Stimulated activated CD4-positive, alpha-beta T cell treated with anti-CD3 and anti-CD28 coated beads, Interleukin-2, amount 100 ng/mL, for 24 hours (primary cell): ENCODE data around the gene MAPK10.
"Not testable (repeated sequence)": the region's sequence is repeated elsewhere in the genome, so short reads cannot be mapped to it uniquely, and the experiment has no call there.

Source experiments
- DNase-seq, 2 donors: peaks; one replicate each; pipeline ENCODE4 v3.0.0-alpha.2; 2020

MAPK10 gene

GRCh38 chr4:86031927-86032326 is 327.9 kb downstream of the MAPK10 start:
- no peak for DNase-seq

DNA sequence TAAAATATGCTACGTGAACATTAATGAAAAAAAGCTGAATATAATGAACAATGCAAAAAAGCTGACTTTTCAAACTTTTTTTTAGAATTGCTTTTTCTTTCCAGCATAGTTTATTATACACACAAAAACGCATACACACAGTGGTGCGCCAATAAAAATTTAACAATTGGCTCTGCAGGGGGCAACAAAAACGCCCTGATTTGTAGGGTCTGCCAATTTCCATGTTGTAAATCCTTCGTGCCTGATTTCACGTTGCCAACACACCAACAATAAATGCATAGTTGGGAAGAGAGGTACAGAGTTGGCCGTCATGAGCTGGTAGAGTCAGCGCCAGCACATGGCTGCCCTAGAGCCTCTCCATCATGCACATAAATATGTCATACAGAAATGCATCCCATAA is 333.1 kb downstream of the MAPK10 start:
- no peak for DNase-seq

GRCh38 chr4:86021671-86022070 is 338.2 kb downstream of the MAPK10 start:
- DNase-seq: not testable (repeated sequence)

- DNase-seq: no peak
Observed at GRCh38 chr4:86019906-86020305, 339.9 kb downstream of the MAPK10 start.

- DNase-seq: no peak
Observed at GRCh38 chr4:86019362-86019761, 340.5 kb downstream of the MAPK10 start.

- DNase-seq: no peak
Observed at GRCh38 chr4:86015412-86016350, 344.2 kb downstream of the MAPK10 start.

DNA sequence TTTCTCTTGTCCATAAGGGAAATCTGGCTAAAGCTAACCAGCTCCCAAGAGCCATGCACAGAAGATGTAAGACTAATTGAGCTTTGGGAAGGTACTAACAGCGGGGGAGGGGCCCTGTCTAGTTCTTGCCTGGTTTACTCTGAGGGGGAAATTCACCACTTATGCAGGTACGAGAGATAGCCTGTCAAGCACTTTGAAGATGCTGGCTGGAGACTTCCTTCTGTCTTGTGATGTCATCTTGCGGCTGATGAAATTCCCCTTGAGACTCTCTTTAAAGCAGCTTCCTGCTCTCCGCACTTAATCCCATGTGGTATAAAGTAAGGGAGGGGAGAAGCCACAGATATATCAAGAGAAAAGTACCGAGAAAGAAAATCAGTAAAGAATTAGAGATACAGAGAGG is 345.3 kb downstream of the MAPK10 start:
- DNase-seq: no peak

DNA sequence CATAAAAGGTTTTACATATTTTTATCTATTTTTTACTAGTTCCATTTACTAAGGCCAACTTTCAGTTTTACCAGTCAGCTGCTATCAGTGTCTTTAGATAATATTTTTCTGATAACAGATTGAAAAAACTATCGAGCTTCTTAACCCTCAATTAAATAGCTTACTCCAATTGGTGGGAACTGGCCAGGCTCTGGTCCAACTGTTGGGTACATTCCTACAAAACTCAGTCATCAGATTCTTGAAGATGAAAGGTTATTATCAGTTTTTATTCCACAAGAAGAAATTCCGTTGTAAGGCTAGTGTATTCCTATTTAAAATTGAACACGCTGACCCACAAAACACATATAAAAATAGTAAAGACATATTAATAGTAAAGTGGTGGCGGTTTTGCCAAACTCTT is 346.2 kb downstream of the MAPK10 start:
- DNase-seq: no peak

DNA sequence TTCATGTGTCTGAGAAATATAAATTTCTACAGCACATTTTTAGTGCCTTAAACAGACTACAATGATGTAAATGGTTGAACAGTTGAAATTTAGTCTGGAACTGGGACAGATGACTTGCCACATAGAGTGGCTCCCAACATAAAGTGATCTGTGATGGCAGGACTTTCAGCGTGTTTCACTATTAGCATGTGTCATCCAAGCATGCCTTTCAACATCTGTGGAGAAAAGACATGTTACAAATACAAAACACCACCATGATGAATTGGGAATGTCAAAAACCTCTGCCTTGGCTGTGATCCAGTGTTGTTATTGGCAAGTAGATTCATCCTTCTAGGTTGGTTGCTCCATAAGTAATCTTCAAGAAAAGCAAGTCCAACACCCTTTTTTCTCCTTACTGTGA is 348.7 kb downstream of the MAPK10 start:
- no peak for DNase-seq

DNA sequence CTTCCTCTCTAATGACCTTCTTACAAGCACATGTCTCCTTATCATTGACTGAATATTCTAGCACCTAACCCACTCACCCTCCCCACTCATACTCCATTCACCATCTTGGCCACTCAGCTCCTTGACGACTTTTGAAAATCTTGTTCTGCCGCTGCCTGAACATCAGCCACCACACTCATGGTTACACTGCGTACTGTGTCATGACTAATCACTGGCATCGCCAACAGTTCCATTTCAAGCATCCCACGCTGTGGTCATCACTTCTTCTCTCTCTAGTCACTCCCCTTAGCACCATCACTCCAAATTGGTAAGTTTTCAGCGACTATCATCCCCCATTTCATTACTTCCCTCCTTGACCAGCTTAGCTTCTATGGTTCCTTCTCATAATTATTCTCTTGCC is 352.8 kb downstream of the MAPK10 start:
- no peak for DNase-seq

GRCh38 chr4:86006057-86006456 is 353.8 kb downstream of the MAPK10 start:
- no peak for DNase-seq

- no peak for DNase-seq
Observed at GRCh38 chr4:86004030-86004429, 355.8 kb downstream of the MAPK10 start.

GRCh38 chr4:86001591-86001990 is 358.3 kb downstream of the MAPK10 start:
- DNase-seq: no peak

GRCh38 chr4:85995361-85995760 is 364.5 kb downstream of the MAPK10 start:
- no peak for DNase-seq

DNA sequence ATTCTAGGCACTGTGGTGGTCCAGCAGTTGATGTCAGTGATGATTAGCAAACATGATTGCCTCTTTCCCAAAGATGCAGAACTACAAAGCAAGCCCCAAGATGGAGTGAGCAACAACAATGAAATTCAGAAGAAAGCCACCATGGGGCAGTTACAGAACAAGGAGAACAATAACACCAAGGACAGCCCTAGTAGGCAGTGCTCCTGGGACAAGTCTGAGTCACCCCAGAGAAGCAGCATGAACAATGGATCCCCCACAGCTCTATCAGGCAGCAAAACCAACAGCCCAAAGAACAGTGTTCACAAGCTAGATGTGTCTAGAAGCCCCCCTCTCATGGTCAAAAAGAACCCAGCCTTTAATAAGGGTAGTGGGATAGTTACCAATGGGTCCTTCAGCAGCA is 365.3 kb downstream of the MAPK10 start:
- DNase-seq: no peak

DNA sequence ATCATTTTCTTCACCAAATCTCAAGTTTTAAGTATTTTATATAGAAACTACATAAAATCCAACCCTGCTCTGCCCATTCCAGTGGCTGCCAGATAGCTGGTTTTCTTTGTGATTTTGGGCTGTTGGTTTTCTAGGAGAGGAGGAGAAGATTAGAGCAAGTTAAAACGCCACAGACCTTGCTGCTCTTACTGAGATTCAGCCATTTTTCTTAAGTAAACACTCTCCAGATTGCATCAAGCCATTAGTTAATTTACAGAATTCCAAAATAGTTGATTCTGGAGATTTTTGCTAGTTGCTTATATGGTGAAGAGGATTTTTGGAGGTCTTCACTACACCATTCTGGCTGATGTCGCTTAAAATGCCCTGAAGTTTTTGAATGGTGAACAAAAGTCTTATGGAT is 366.2 kb downstream of the MAPK10 start:
- no peak for DNase-seq

DNA sequence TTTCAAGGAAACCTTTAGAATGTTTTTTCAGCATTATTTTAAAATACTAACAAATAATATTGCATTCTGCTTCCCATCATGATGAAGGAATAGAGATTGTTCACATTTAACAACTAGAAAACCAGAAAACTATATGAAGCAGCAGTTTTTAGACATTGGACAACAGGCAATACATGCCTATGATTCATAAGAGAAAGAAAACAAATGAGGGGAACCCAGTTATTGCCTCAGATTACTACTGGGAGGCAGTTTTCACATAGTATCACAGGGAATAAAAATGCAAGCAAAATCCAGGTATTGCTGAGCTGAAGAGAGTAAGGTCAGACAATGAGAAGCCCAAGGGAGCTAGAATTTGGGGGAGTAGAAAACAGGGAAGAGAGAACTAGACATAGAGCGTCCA is 373.6 kb downstream of the MAPK10 start:
- DNase-seq: no peak

DNA sequence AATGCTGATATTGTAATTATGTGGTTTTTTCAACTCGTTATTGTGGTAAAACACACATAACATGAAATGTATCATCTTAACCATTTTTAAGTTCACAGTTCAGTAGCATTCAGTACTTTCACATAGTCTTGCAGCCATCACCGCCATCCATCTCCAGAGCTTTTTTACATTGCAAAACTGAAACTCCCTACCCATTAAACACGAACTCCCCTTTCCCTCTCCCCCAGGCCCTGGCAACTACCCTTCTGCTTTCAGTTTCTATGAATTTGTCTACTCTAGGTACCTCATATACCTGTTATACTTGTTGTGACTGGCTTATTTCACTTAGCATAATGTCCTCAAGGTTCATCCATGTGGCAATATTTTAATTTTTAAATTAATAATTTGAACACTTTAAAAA is 380.6 kb downstream of the MAPK10 start:
- DNase-seq: no peak

GRCh38 chr4:85970535-85970934 is 389.3 kb downstream of the MAPK10 start:
- no peak for DNase-seq

DNA sequence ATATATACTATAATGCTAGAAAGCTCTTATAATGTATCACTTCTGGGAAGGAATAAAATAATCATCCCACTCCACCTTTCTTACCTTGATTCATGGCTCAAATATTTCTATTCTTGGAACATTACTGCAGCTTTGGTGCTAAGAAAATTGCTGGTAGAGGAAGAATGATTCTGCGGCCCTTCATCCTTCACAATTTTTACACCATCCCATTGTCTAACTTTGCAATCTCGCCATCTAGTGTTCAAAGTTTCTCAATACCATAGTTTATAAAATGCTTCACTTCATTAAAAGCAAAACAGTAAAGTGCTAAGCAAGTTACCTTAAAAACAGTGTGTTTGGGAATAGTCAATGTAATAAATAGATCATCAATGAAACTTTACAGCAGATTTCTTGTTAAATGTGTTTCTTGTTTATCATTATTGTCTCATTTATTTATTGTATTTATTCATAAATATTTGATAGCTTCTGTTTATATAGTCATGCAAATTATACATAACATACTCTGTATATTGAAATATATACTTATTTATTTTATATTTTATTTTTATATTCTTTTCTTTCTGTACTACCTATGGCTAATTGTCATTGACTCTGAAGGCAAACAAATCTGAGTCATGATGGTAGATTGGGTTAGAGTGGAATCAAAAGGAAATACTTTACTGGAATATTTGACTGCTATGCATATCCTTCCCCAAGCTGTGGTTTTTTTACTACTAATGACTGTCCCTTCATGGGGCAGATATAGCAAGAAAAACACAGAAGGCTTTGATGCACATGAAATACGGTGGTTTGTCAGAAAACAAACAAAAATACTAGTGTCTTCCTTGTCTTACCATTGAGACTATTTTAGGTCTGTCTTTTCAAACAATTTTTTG is 390.7 kb downstream of the MAPK10 start:
- no peak for DNase-seq

- no peak for DNase-seq
Observed at GRCh38 chr4:85967872-85968271, 392.0 kb downstream of the MAPK10 start.

DNA sequence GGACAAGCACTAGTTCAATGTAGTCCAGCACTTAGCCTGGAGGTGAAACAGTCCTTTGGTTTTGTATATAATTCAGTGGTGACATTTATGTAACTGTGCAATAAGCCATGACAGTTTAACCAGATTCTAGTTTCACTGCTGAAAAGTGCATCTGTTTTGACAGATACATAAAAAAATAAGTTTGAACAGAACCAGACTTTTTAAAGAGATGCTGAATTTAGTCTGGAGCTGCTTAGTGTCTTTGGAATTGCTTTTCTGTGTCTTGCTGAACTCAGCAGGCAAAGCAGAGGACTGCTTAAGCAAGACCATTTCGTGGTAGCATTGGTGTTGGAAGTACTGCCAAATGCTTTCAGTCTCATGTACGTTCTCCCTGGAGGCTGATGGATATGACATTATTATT is 393.5 kb downstream of the MAPK10 start:
- no peak for DNase-seq

- DNase-seq: no peak
Observed at GRCh38 chr4:85965529-85965928, 394.3 kb downstream of the MAPK10 start.

DNA sequence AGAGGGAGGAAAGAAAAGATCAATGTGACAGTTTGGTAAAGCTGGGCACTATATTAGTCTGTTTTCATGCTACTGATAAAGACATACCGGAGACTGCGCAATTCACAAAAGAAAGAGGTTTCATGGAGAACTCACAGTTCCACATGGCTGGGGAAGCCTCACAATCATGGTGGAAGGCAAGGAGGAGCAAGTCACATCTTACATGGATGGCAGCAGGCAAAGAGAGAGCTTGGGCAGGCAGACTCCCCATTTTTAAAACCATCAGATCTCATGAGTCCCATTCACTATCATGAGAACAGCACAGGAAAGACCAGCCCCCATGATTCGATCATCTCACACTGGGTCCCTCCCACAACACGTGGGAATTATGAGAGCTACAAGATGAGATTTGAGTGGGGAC is 394.8 kb downstream of the MAPK10 start:
- DNase-seq: not testable (repeated sequence)
